GM06990 (cell line): Measurements from ENCODE around the gene ZRANB1.
A peak's percentile ranks its signal among the peaks of the same experiment; 100 is the strongest.

Experiments
- DNase-seq: peaks from one replicate; pipeline ENCODE4 v3.0.0-alpha.2; 2011; ENCODE audit not compliant: insufficient read length; ENCODE audit errors: extremely low read depth
- H3K27me3 ChIP-seq: replicated peaks from 2 replicates; pipeline ENCODE4 v1.6.0; 2011; ENCODE audit warnings: low read length; ENCODE audit not compliant: control insufficient read depth, insufficient read depth
- H3K36me3 ChIP-seq: 2 replicates; pipeline ENCODE4 v1.5.1; 2011; ENCODE audit warnings: low read length; ENCODE audit not compliant: control insufficient read depth, insufficient read depth
- H3K4me3 ChIP-seq: replicated peaks from 2 replicates; pipeline ENCODE4 v1.5.1; 2011; ENCODE audit warnings: low read depth, mild to moderate bottlenecking, control low read depth, low read length
- CTCF ChIP-seq: IDR thresholded peaks from 2 replicates; pipeline ENCODE4 v1.5.1; 2011; ENCODE audit warnings: low read length, control low read depth, mild to moderate bottlenecking, inconsistent platforms; ENCODE audit not compliant: insufficient read depth, poor library complexity, severe bottlenecking

ZRANB1 gene

DNA sequence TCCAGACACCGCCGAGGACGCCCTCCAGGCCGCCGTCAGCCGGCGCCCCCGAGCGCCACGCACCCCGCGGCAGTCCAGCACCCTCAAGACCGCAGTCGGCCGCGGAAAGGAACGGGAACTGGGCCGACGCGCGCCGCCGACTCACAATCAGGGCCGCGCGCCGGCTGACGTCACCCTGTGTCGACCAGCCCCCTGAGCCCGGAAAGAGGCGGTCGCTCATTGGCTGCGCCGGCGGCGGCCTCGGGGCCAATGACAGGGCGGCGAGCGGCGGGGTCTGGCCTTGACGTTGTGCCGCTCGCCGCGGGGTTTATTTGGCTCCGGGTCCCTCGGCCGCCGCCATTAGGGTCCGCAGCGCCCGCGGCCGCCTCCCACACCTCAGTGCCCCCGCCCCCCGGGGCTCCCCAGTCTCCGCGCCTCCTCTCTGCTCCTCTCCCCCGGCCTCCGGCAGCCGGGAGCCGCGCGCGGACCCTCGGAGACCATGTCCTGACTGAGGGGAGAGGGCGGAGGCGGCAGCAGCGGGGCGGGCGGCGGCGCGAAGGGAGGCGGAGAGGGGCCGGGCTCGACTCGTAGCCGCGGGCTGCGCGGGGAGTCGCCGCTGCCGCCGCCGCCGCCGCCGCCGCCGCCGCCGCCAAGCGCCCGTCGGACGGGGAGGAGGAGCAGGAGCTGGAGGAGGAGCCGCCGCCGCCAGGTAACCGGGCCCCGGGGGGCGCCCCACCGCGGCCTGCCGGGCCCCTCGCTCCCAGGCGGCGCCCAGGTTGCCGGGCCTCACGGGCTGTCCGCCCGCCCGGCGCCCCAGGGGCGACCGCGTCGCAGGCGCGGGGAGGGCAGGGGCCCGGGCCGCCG, 25.1 kb upstream of the ZRANB1 start:
- peak; percentile 97 for DNase-seq
- TF ChIP-seq CTCF, result no peak
- Histone ChIP-seq H3K27me3 (no peaks in the 10 kb centered on the region), H3K4me3 (peak overlapping the region; percentile 98), H3K36me3 (no peaks in the 10 kb centered on the region)

- peak; percentile 57 for DNase-seq
- no peaks in the 10 kb centered on the region for H3K27me3 ChIP-seq
- no peaks in the 10 kb centered on the region for H3K36me3 ChIP-seq
- no peak for TF ChIP-seq CTCF
- peak overlapping the region; percentile 98 for H3K4me3 ChIP-seq
These were observed 24.3 kb upstream of the ZRANB1 start for GRCh38 chr10:124917428-124918190.

DNA sequence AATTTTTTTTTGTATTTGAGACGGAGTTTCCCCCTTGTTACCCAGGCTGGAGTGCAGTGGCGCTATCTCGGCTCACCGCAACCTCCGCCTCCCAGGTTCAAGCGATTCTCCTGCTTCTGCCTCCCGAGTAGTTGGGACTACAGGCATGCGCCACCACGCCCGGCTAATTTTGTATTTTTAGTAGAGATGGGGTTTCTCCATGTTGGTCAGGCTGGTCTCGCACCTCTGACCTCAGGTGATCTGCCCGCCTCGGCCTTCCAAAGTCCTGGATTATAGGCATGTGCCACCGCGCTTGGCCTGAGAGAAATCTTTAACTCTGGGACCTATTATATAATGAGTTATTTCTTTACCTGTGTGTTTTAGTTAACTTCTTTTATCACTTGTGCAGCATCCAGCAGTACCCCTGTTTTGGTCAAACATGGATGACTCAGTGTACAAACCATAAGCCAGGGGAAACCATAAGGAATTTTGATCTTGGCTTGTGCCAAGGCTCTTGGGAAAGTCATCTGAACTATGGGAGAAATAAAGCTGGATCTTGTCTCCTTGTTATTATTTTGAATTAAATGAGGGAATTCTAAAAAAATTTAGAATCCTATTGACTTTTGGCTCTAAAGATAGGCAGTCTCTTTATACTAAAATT, 23.6 kb upstream of the ZRANB1 start:
- H3K27me3 ChIP-seq, result no peaks in the 10 kb centered on the region
- H3K36me3 ChIP-seq, result no peaks in the 10 kb centered on the region
- no peak for DNase-seq
- H3K4me3 ChIP-seq, result peak overlapping the region; percentile 98
- no peak for TF ChIP-seq CTCF

- no peaks in the 10 kb centered on the region for H3K36me3 ChIP-seq
- no peaks in the 10 kb centered on the region for H3K27me3 ChIP-seq
- no peak overlapping the region for H3K4me3 ChIP-seq
- DNase-seq, result no peak
- no peak for TF ChIP-seq CTCF
These were observed 23.0 kb upstream of the ZRANB1 start for GRCh38 chr10:124918906-124919305.

GRCh38 chr10:124921261-124921660, 20.7 kb upstream of the ZRANB1 start:
- Histone ChIP-seq H3K27me3 (no peaks in the 10 kb centered on the region), H3K4me3 (no peak overlapping the region), H3K36me3 (no peaks in the 10 kb centered on the region)
- TF ChIP-seq CTCF, result no peak
- DNase-seq, result no peak
